ENCODE measurements around the gene FERMT3.

Gene FERMT3

GRCh38 chr11:64255135-64256128, 48.9 kb downstream of the FERMT3 start:
- H3K36me3 Mint-ChIP-seq (ENCODE audit: low read depth) = peaks cover 23% of the 10 kb centered on the region
- no peak for TF ChIP-seq CTCF (IDR thresholded peaks at IDR 0.05; ENCODE audit: unreplicated experiment in 3 of 3)
- no peaks in the 10 kb centered on the region for H3K4me1 Mint-ChIP-seq
- H3K4me3 Mint-ChIP-seq = peak overlapping the region in 1 of 3 experiments; percentile 12
- no peaks in the 10 kb centered on the region for H3K27me3 Mint-ChIP-seq (ENCODE audit: low read depth)
- no peaks in the 10 kb centered on the region for H3K9me3 Mint-ChIP-seq
- H3K27ac Mint-ChIP-seq = no peak overlapping the region

- Mint-ChIP-seq H3K27me3 (ENCODE audit: low read depth) (no peaks in the 10 kb centered on the region), H3K4me3 (no peak overlapping the region), H3K4me1 (no peaks in the 10 kb centered on the region), H3K9me3 (no peaks in the 10 kb centered on the region), H3K36me3 (ENCODE audit: low read depth) (peaks cover 23% of the 10 kb centered on the region), H3K27ac (no peak overlapping the region)
- TF ChIP-seq CTCF (IDR thresholded peaks at IDR 0.05; ENCODE audit: unreplicated experiment in 3 of 3) = no peak
Measured at GRCh38 chr11:64256300-64256699, 49.8 kb downstream of the FERMT3 start.

- Mint-ChIP-seq H3K36me3 (ENCODE audit: low read depth) (peaks cover 30% of the 10 kb centered on the region), H3K27me3 (ENCODE audit: low read depth) (no peaks in the 10 kb centered on the region), H3K4me3 (no peak overlapping the region), H3K4me1 (no peaks in the 10 kb centered on the region), H3K27ac (no peak overlapping the region), H3K9me3 (no peaks in the 10 kb centered on the region)
- TF ChIP-seq CTCF (IDR thresholded peaks at IDR 0.05; ENCODE audit: unreplicated experiment in 3 of 3) = no peak
Measured at GRCh38 chr11:64258356-64258755, 51.8 kb downstream of the FERMT3 start.

- Mint-ChIP-seq H3K27me3 (ENCODE audit: low read depth) (no peaks in the 10 kb centered on the region), H3K4me1 (no peaks in the 10 kb centered on the region), H3K4me3 (no peak overlapping the region), H3K36me3 (ENCODE audit: low read depth) (peaks cover 27% of the 10 kb centered on the region), H3K9me3 (no peaks in the 10 kb centered on the region), H3K27ac (no peak overlapping the region)
- TF ChIP-seq CTCF (IDR thresholded peaks at IDR 0.05; ENCODE audit: unreplicated experiment in 3 of 3) = no peak
Measured at GRCh38 chr11:64258946-64259532, 52.5 kb downstream of the FERMT3 start.

- no peaks in the 10 kb centered on the region for H3K9me3 Mint-ChIP-seq
- TF ChIP-seq CTCF (IDR thresholded peaks at IDR 0.05; ENCODE audit: unreplicated experiment in 3 of 3) = no peak
Measured at GRCh38 chr11:64259533-64260067, 53.1 kb downstream of the FERMT3 start.

More at GRCh38 chr11:64259533-64260067, 53.1 kb downstream of the FERMT3 start:
- Mint-ChIP-seq H3K4me1 (no peaks in the 10 kb centered on the region), H3K36me3 (ENCODE audit: low read depth) (peaks cover 27% of the 10 kb centered on the region), H3K4me3 (no peak overlapping the region), H3K27me3 (ENCODE audit: low read depth) (no peaks in the 10 kb centered on the region), H3K27ac (no peak overlapping the region)

All from nephron (organoid).